Naive thymus-derived CD8-positive, alpha-beta T cell (primary cell): Measurements from ENCODE around the gene MPV17L. TPM values are rescaled to one million over a fixed set of nuclear protein-coding genes. Genes with fewer than 3 reads are reported as not detected.
"Not testable (repeated sequence)": the region's sequence is repeated elsewhere in the genome, so short reads cannot be mapped to it uniquely, and the experiment has no call there.

Experiments
- ATAC-seq, 2 donors: fragments of 150-1000 bp; cut with Tn5 transposase in 1 of 2; sonication (Bioruptor Pico), chemical (Tn5 transposase) in 1 of 2; 1 replicate in 1 of 2; 2 replicates in 1 of 2; pipeline ENCODE4 v1.10.0; 2021; ENCODE audit warnings: mild to moderate bottlenecking in 2 of 2, moderate library complexity in 2 of 2
- POLR2A ChIA-PET: fragments of 350-600 bp; sonication (Branson Sonifier 250); formaldehyde crosslinking; loops from one replicate; lab custom pipeline; 2021; ENCODE audit warnings: antibody characterized with exemption; lab: Charles Lee
- DNase-seq, 10 donors: peaks; one replicate each; pipeline versions ENCODE4 v3.0.0 to v3.0.0-alpha.2; 2020 to 2022
- H3K27ac Mint-ChIP-seq, 10 donors: one replicate each; pipeline ENCODE4 v1.8.0; 2020 to 2022; ENCODE audit warnings: mild to moderate bottlenecking in 10 of 10, mixed read lengths in 10 of 10, moderate library complexity in 4 of 10, inconsistent platforms in 1 of 10
- H3K27me3 Mint-ChIP-seq, 5 donors: one replicate each; pipeline ENCODE4 v1.8.0; 2021 to 2022; ENCODE audit warnings: mixed read lengths in 5 of 5
- H3K36me3 Mint-ChIP-seq, 3 donors: one replicate each; pipeline ENCODE4 v1.8.0; 2020 to 2022; ENCODE audit warnings: mixed read lengths in 3 of 3, mild to moderate bottlenecking in 2 of 3, inconsistent platforms in 1 of 3
- H3K4me1 Mint-ChIP-seq, 4 donors: one replicate each; pipeline ENCODE4 v1.8.0; 2021 to 2022; ENCODE audit warnings: mixed read lengths in 4 of 4
- H3K4me3 Mint-ChIP-seq, 10 donors: one replicate each; pipeline ENCODE4 v1.8.0; 2020 to 2022; ENCODE audit warnings: mild to moderate bottlenecking in 10 of 10, mixed read lengths in 10 of 10, moderate library complexity in 6 of 10, inconsistent platforms in 1 of 10
- H3K9me3 Mint-ChIP-seq, 9 donors: one replicate each; pipeline ENCODE4 v1.8.0; 2020 to 2022; ENCODE audit warnings: mixed read lengths in 9 of 9, mild to moderate bottlenecking in 3 of 9, inconsistent platforms in 1 of 9, moderate library complexity in 1 of 9
- polyA plus RNA-seq, 3 donors: library from polyadenylated mRNA; unstranded; fragments of 300-500 nt; fragmentation: Illumina TruSeq; gene quantifications; one replicate each; pipeline ENCODE4 v1.2.3, GENCODE V29; 2021
- total RNA-seq, 8 experiments: library from RNA in 2 of 8; stranded (reverse) in 2 of 8; gene quantifications; one replicate each; pipeline ENCODE4 v1.2.3 and lab custom pipeline; 2021 to 2026

The MPV17L gene
- total and polyA plus RNA-seq, 5 experiments from 2014 or later, result not detected

DNA sequence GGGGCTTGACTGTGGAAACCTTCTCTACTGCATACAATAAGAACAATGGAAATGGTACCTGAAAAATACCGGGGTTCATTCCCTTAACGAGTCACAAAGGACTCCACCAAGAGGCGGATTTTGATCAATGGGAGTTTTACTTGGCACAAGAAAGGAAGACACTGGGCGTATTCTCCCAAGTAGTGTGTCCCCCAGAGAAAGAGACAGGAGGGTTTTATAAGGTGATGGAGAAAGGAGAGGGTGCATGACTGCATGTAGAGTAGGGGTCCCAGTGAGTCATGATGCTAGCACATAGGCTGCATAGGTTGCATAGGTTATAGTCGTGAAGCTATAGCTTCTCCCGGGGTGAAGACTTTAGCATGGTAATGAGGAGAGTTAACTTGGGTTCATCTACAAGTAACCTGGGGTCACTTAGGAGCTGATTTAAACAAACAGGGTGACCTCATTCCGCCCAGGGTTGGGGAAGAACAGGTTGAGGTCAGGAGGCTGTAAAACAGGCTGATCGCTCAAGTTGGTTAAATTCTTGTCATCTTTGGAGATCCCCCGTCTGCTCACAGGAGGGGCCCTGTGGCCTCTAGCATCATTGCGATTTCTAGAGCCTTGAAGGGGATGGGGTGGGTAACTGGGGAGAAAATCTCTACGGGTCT, 1.5 kb downstream of the MPV17L start:
- Mint-ChIP-seq H3K27ac (no peak overlapping the region), H3K9me3 (peaks cover 0 to 2% (median 0%) of the 10 kb centered on the region in 9 donors), H3K4me1 (peaks cover 0 to 3% (median 1%) of the 10 kb centered on the region in 4 donors), H3K4me3 (peak overlapping the region in 1 of 10 donors; percentile 49), H3K27me3 (peaks cover 10 to 35% (median 24%) of the 10 kb centered on the region in 5 donors), H3K36me3 (no peaks in the 10 kb centered on the region)
- DNase-seq (no peak), ATAC-seq (no peak)
- POLR2A ChIA-PET, result no interaction called here

DNA sequence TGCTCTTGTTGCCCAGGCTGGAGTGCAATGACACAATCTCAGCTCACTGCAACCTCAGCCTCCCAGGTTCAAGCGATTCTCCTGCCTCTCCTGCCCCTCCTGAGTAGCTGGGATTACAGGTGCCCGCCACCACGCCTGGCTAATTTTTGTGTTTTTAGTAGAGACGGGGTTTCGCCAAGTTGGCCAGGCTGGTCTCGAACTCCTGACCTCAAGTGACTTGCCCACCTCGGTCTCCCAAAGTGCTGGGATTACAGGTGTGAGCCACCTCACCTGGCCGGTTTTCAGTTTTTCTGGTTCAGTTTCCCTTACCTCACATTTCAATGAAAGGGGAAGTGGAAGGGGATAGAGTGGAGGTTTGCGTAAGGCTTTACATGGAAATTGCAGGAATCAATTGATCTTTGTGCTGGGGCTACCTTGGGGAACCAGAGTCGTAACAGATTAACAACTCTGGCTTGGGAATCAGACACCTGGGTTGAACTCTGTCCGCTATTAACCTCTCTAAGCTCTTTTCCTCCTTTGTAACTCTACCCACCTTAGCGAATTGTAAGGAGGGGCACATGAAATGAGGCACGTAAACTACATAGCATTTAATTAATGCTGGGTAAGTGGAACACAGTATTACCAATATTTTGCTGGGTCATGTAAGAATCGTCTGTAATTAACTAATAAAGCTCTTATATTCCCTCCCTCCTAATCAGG, 3.2 kb downstream of the MPV17L start:
- Mint-ChIP-seq H3K27me3 (peaks cover 8 to 32% (median 21%) of the 10 kb centered on the region in 5 donors), H3K4me3 (no peak overlapping the region), H3K36me3 (no peaks in the 10 kb centered on the region), H3K4me1 (peaks cover 0 to 3% (median 1%) of the 10 kb centered on the region in 4 donors), H3K9me3 (no peaks in the 10 kb centered on the region), H3K27ac (no peak overlapping the region)
- ATAC-seq (no peak), DNase-seq (no peak)
- POLR2A ChIA-PET, result no interaction called here

DNA sequence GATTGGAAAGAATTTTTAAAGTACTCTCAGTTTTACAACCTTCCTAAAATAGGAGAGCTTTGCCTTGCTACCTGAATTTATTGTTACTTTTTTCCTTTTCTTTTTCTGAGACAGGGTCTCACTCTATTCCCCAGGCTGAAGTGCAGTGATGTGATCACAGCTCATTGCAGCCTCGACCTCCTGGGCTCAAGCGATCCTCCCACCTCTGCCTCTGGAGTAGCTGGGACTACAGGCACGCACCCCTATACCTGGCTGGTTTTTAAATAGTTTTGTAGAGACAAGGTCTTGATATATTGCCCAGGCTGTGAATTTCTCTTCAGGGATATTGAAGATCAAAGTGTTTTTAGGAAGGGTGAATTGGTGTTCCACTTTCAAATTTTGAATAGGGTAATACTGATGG, 3.8 kb downstream of the MPV17L start:
- DNase-seq (no peak), ATAC-seq (no peak)
- Mint-ChIP-seq H3K27ac (no peak overlapping the region), H3K4me3 (no peak overlapping the region), H3K36me3 (no peaks in the 10 kb centered on the region), H3K27me3 (peaks cover 8 to 32% (median 21%) of the 10 kb centered on the region in 5 donors), H3K9me3 (no peaks in the 10 kb centered on the region), H3K4me1 (peaks cover 0 to 3% (median 1%) of the 10 kb centered on the region in 4 donors)
- POLR2A ChIA-PET, result no interaction called here

DNA sequence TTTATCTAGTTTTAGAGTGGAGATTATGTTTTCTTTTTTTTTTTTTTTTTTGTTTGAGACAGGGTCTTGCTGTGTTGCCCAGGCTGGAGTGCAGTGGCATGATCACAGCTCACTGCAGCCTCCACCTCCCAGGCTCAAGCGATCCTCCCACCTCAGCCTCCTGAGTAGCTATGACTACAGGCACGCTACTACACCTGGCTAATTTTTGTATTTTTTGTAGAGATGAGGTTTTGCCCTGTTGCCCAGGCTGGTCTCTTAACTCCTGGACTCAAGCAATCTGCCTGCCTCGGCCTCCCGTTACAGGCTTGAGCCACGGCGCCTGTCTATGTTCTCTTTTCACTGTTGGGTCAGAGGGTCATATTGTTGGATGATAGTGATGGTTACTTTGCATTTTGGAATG, 4.8 kb downstream of the MPV17L start:
- H3K4me1 Mint-ChIP-seq, H3K4me3 Mint-ChIP-seq, H3K27ac Mint-ChIP-seq, POLR2A ChIA-PET, ATAC-seq, H3K9me3 Mint-ChIP-seq, H3K36me3 Mint-ChIP-seq, DNase-seq: not testable (repeated sequence)
- peaks cover 5 to 23% (median 15%) of the 10 kb centered on the region in 5 donors for H3K27me3 Mint-ChIP-seq

DNA sequence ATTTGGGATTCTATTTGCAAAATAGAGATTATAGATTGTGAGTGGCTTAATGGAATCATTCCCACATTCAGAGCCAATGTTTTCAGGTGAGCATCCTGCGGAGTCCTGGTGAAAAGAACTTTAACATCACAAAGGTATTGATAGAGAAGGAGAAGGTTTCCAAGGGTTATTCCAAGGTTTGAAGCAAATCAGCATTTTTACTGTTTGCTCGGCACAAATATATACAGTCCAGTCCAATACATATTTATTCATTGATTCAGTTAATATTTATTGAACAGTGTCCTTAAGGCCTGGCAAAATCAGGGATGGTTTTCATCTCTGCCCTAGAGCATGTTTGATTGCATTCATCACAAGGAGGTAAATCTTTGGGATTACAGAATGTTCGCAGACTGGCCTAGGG, 6.4 kb downstream of the MPV17L start:
- no peak for ATAC-seq
- H3K27ac Mint-ChIP-seq, result no peak overlapping the region
- POLR2A ChIA-PET, result no interaction called here
- no peak overlapping the region for H3K4me3 Mint-ChIP-seq
- H3K9me3 Mint-ChIP-seq, result no peaks in the 10 kb centered on the region
- H3K4me1 Mint-ChIP-seq, result no peaks in the 10 kb centered on the region
- peaks cover 2 to 13% (median 10%) of the 10 kb centered on the region in 5 donors for H3K27me3 Mint-ChIP-seq
- no peak for DNase-seq
- H3K36me3 Mint-ChIP-seq, result no peaks in the 10 kb centered on the region

DNA sequence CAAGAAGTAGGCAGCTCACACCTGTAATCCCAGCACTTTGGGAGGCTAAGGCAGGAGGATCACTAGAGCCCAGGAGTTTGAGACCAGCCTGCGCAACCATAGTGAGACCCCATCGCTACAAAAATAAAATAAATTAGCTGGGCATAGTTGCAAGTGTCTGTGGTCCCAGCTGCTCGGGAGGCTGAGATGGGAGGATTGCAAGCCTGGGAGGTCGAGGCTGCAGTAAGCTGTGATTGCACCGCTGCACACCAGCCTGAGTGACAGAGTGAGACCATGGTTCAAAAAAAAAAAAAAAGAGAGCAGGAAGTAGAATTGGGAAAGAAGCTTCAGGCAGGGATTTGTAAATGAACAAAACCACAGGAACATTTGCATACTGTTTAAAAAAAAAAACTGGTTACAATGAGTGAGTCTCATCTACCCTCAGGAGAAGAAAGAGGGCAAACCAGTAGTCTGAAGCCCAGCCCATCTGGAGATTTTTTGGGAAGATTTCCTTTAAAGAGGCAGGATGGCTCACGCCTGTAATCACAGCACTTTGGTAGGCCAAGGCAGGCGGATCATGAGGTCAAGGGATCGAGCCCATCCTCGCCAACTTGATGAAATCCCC, 7.9 kb downstream of the MPV17L start:
- Mint-ChIP-seq H3K4me1 (no peaks in the 10 kb centered on the region), H3K9me3 (no peaks in the 10 kb centered on the region), H3K27me3 (peaks cover 0 to 10% (median 4%) of the 10 kb centered on the region in 5 donors), H3K4me3 (no peak overlapping the region), H3K27ac (no peak overlapping the region), H3K36me3 (no peaks in the 10 kb centered on the region)
- ATAC-seq (no peak), DNase-seq (no peak)
- POLR2A ChIA-PET, result no interaction called here

DNA sequence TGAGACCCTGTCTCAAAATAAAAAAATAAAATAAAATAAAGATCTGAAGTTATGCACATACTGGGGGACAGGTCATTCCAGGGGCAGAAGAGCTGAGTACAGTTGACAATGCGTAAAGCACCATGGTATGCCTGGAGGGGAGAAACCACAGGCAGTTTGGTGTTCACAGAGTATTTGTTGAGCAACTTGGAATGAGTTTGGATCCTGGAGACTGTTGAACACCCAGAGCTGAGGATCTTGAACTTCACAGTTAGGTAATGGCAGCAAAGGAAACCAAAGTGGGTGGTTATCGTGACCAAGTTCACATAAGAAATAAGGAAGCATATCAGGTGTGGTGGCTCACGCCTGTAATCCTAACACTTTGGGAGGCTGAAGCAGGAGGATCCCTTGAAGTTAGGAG, 8.5 kb downstream of the MPV17L start:
- H3K27ac Mint-ChIP-seq, H3K4me3 Mint-ChIP-seq, ATAC-seq, DNase-seq, H3K4me1 Mint-ChIP-seq, H3K36me3 Mint-ChIP-seq, H3K9me3 Mint-ChIP-seq, H3K27me3 Mint-ChIP-seq, POLR2A ChIA-PET: not testable (repeated sequence)

DNA sequence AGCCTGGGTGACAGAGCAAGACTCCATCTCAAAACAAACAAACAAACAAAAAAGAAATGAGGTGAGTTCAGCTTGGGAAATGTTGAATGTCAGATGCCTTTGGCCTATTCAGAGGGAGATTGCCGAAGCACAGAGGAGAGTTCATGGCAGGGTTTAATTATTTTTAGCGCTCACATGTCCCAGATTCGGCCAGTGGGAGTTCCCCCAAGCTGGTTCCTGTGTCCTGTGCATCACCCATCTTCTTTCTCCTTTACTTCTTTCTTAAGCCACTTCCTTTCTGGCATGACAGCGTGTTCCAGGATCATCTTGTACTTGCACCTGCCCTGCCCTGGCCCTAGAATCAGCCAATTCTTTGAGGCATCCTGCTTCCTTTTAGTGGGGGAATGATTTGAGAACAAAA, 9.2 kb downstream of the MPV17L start:
- Mint-ChIP-seq H3K27ac (no peak overlapping the region), H3K36me3 (no peaks in the 10 kb centered on the region), H3K4me3 (no peak overlapping the region), H3K4me1 (no peaks in the 10 kb centered on the region), H3K27me3 (peaks cover 0 to 4% (median 0%) of the 10 kb centered on the region in 5 donors), H3K9me3 (no peaks in the 10 kb centered on the region)
- POLR2A ChIA-PET, result no interaction called here
- ATAC-seq (no peak), DNase-seq (no peak)

DNA sequence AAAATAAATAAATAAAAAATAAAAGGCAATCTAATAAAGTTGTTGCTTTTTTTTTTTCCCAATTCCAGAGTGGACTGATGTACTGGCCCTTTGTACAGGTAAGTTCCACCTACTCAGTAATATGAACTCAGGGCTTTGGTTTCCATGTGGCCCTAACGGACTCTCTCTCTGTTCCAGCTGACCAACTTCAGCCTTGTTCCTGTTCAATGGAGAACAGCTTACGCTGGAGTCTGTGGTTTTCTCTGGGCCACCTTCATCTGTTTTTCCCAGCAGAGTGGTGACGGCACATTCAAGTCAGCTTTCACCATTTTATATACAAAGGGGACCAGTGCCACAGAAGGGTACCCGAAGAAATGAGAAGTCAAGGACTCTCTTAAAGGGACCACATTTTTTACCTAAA, 12.2 kb downstream of the MPV17L start:
- not testable (repeated sequence) for ATAC-seq, H3K36me3 Mint-ChIP-seq, H3K27ac Mint-ChIP-seq, H3K27me3 Mint-ChIP-seq, H3K4me1 Mint-ChIP-seq, DNase-seq, H3K9me3 Mint-ChIP-seq, H3K4me3 Mint-ChIP-seq
- POLR2A ChIA-PET, result interaction anchor here (0.6 kb wide), 1 partner anchor 133 kb away, joined by 4 read pairs; no protein-coding TSS in a partner anchor

DNA sequence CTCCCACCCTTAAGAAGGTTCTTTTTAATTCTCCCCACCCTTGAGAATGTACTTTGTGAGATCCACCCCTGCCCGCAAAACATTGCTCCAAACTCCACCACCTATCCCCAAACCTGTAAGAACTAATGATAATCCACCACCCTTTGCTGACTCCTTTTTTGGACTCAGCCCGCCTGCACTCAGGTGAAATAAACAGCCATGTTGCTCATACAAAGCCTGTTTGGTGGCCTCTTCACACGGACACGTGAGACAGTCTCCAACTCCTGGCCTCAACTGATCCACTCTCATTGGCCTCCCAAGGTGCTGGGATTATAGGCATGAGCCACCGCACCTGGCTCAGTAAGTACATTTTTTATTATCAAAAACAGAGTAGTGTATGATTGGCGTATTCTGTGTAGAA, 13.9 kb downstream of the MPV17L start:
- H3K27ac Mint-ChIP-seq, H3K4me1 Mint-ChIP-seq, H3K4me3 Mint-ChIP-seq, ATAC-seq, POLR2A ChIA-PET, H3K27me3 Mint-ChIP-seq, DNase-seq, H3K36me3 Mint-ChIP-seq, H3K9me3 Mint-ChIP-seq: not testable (repeated sequence)

DNA sequence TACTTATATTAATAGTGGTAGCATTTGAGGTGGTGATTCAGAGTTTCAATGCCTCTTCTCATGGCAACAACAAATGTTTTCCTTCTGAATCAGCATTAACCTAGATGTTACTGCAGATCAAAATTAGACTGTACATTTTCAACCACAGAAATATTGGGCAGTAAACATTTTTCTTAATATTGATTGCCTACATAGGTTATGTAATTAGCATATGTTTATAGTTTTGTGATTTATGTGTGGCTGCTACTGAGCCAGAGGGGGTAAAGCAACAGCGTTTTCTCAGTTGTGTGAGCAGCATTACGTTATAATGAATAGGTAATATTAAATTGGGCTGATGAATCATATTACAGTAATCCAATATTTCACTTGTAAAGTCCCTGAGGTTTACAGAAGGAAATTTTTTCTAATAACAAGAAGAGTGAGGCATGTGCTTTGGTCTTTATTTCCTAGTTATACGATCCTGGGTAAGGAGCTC, 20.0 kb downstream of the MPV17L start:
- DNase-seq (no peak), ATAC-seq (no peak)
- Mint-ChIP-seq H3K4me1 (no peaks in the 10 kb centered on the region), H3K4me3 (no peak overlapping the region), H3K36me3 (no peaks in the 10 kb centered on the region), H3K27ac (no peak overlapping the region), H3K27me3 (peaks cover 0 to 7% (median 0%) of the 10 kb centered on the region in 5 donors), H3K9me3 (no peaks in the 10 kb centered on the region)
- POLR2A ChIA-PET, result no interaction called here

DNA sequence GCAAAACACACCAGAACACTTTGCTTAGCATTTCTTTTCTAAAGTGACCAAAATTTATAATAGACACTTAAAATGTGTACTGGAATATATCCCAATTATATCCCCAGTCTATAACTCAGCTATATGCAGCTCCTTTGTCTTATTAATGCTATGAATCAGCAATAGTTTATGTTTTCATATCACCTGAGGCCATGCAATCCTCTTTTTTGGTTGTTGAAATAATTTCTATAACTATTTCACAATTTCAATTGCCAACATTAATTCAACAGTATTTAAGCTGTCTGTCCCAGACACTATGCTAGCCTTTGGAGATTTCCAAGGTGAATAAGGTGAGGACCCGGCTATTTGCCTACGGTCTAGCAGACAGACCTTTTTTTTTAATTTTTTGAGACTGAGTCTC, 21.6 kb downstream of the MPV17L start:
- DNase-seq, result no peak
- no peak overlapping the region for H3K27ac Mint-ChIP-seq
- no peak overlapping the region for H3K4me3 Mint-ChIP-seq
- H3K36me3 Mint-ChIP-seq, result no peaks in the 10 kb centered on the region
- no peaks in the 10 kb centered on the region for H3K9me3 Mint-ChIP-seq
- no peaks in the 10 kb centered on the region for H3K4me1 Mint-ChIP-seq
- POLR2A ChIA-PET, result no interaction called here
- H3K27me3 Mint-ChIP-seq, result peaks cover 0 to 7% (median 0%) of the 10 kb centered on the region in 5 donors
- no peak for ATAC-seq

DNA sequence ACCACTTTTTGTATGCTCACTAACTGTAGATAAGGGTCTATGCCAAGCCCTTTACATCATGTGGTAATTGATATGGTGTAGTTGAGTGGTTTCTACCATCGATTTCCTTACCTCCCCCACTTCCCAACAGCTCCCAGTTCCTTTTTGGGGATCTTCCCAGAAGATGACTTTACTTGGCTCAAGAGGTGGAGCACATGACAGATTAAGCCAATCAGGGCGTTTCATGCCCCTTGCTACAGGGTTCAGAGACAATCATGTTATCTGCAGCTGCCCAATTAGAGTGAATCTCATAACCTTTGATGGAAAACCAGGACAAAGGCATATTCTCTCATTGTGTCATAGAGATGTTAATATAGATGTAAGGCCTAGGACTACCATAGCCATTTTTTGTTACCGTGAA, 22.7 kb downstream of the MPV17L start:
- Mint-ChIP-seq H3K27me3 (peaks cover 0 to 11% (median 1%) of the 10 kb centered on the region in 5 donors), H3K4me3 (no peak overlapping the region), H3K36me3 (no peaks in the 10 kb centered on the region), H3K27ac (no peak overlapping the region), H3K4me1 (no peaks in the 10 kb centered on the region), H3K9me3 (no peaks in the 10 kb centered on the region)
- no peak for DNase-seq
- ATAC-seq, result no peak
- POLR2A ChIA-PET, result no interaction called here
